Measurements from ENCODE around the gene CNOT2.
A peak's percentile ranks its signal among the peaks of the same experiment; 100 is the strongest.

CNOT2 gene

GRCh38 chr12:70252832-70253231 is 9.6 kb downstream of the CNOT2 start:
- no peak for DNase-seq (ENCODE audit: low spot score)

GRCh38 chr12:70254225-70254624 is 11.0 kb downstream of the CNOT2 start:
- DNase-seq (ENCODE audit: low spot score) = no peak

DNA sequence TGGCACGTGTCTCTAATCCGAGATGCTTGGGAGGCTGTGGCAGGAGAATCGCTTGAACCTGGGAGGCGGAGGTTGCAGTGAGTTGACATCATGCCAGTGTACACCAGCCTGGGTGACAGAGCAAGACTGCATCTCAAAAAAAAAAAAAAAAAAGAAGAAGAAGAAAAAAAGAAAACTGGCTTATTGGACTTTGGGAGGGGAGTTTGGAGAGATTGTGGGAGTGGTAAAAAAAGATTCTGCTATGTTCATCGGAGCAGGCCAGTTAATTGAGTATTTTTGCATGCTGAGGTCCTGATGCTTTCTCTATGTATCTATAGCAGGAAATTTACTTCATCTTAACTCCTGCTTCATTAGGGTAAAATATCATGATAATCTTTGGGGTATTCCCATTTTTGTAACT is 11.6 kb downstream of the CNOT2 start:
- DNase-seq (ENCODE audit: low spot score) = no peak

- no peak for DNase-seq (ENCODE audit: low spot score)
These were observed 12.1 kb downstream of the CNOT2 start for GRCh38 chr12:70255311-70255710.

DNA sequence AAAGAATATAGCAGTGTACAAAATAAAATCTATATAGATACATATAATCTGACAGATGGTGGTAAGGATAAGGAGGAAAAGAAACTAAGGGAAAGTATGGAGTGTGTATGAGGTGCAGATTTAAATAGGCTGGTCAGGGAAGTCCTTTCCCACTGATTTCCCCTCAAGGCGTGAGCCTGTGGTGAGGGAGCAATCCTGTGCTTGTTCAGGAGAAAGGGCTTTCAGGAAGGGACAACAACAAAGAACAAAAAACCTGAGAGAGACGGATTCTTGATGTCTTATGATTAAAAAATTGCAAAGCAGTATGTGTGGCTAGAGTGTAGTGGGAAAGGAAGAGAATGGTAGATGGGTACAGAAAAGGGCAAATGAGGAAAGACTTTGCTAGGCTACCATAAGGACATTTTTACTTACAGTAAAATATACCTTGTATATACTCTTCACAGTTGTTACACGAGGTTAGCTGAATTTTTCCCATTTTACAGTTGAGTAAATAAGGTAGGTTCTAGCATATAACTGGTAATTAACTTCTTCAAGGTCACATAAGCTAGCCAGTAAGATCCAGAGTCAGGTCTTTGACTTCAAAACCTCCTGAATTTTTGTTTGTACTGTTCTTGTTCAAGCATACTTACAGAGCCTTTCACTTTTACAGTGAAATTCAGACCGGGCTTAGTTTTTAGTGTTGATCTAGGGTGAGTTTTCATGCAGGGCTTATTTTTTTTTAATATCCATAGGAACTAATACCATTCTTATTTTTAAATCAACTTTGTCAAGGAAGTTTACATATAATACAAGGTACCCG is 15.6 kb downstream of the CNOT2 start:
- no peak for DNase-seq (ENCODE audit: low spot score)

- no peak for DNase-seq (ENCODE audit: low spot score)
These were observed 17.4 kb downstream of the CNOT2 start for GRCh38 chr12:70260646-70261045.

- DNase-seq (ENCODE audit: low spot score) = no peak
These were observed 21.0 kb downstream of the CNOT2 start for GRCh38 chr12:70264067-70264867.

GRCh38 chr12:70265132-70265531 is 21.9 kb downstream of the CNOT2 start:
- no peak for DNase-seq (ENCODE audit: low spot score)

- no peak for DNase-seq (ENCODE audit: low spot score)
These were observed 24.3 kb downstream of the CNOT2 start for GRCh38 chr12:70267550-70267949.

- no peak for DNase-seq (ENCODE audit: low spot score)
These were observed 25.7 kb downstream of the CNOT2 start for GRCh38 chr12:70268972-70269371.

GRCh38 chr12:70270108-70270507 is 26.9 kb downstream of the CNOT2 start:
- DNase-seq (ENCODE audit: low spot score) = no peak

- no peak for DNase-seq (ENCODE audit: low spot score)
These were observed 27.8 kb downstream of the CNOT2 start for GRCh38 chr12:70271025-70271424.

GRCh38 chr12:70272510-70272909 is 29.3 kb downstream of the CNOT2 start:
- DNase-seq (ENCODE audit: low spot score) = no peak

- DNase-seq (ENCODE audit: low spot score) = no peak
These were observed 31.8 kb downstream of the CNOT2 start for GRCh38 chr12:70275045-70275444.

DNA sequence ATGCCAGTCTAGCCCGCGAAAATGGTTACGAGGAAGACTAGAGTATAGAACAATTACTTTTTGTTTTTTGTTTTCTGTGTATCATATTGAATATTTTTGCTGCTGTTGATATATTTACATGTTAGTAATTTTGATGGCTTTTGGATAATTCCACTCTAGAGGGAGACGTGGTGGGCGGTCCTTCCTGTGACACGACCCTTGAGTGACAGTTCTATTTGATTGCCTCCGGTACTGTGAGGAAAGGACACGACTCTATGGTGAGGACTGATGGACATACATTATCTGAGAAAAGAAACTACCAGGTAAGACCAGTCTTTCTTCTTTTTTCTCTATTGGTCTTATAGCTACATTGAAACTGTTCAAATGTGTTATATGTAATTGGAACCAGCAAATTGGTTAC is 34.7 kb downstream of the CNOT2 start:
- DNase-seq (ENCODE audit: low spot score) = no peak

DNA sequence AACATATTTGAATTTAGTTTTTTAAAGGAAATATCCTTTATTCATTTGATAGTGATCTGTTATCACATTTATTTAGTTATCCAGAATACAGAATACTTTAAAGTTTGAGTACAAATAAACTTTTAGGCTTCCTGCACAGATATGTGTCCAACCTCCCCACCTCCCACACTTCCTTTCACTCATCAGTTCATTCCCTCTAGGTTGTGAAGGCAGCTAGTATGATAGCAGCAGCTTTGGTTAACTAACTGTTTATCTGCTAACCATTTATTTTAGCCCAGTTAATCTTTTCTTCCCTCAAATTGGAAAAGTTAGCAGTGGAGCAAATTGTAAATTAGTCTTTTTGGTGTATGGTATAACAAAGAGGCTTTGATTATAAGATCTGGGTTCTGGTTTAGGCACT is 35.7 kb downstream of the CNOT2 start:
- DNase-seq (ENCODE audit: low spot score) = no peak

DNA sequence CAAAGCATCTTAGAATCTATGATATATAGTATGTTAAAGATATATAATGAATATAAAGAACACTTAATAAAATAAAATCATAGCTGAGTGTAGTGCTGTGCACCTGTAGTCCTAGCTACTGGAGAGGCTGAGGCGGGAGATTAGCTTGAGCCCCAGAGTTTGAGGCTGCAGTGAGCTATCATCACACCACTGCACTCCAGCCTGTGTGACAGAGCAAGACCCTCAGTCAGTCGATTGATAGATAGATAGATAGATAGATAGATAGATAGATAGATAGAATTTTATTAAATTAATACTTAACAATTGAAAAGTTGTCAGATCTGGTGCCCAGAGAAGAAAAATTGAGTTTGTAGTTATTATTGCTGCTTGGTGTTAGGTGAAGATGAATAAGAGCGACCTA is 40.0 kb downstream of the CNOT2 start:
- DNase-seq (ENCODE audit: low spot score) = no peak

- no peak for DNase-seq (ENCODE audit: low spot score)
These were observed 45.6 kb downstream of the CNOT2 start for GRCh38 chr12:70288817-70289216.

DNA sequence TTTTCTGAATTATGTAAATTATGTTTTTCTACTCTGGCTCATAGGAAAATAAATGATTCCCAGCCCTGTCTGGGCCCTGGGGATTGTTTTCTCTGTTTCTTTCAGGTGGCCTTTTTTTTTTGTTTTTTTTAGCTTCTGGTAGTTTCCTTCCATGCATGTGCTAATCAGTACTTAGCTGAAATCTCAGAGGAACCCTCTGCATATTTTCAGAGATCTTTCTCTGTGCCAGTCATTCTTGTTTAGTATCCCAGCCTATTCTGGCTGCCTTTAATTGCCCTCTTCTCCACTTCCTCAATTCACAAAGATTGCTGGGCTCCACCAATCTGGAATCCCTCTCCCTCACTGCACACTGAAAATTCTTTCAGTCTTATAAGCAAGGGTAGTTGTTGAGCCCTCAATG is 46.9 kb downstream of the CNOT2 start:
- no peak for DNase-seq (ENCODE audit: low spot score)

GRCh38 chr12:70292017-70292776 is 49.0 kb downstream of the CNOT2 start:
- no peak for DNase-seq (ENCODE audit: low spot score)

GRCh38 chr12:70304684-70305555 is 61.7 kb downstream of the CNOT2 start:
- DNase-seq (ENCODE audit: low spot score) = peak; percentile 44

- no peak for DNase-seq (ENCODE audit: low spot score)
These were observed 62.6 kb downstream of the CNOT2 start for GRCh38 chr12:70305794-70306193.

All from CD4-positive, alpha-beta T cell treated with Interleukin-2 at 100 ng/mL for 4 hours (primary cell).